AG04450 (cell line): Measurements from ENCODE around the gene SLC2A9. TPM values are rescaled to one million over a fixed set of nuclear protein-coding genes. Genes with fewer than 3 reads are reported as not detected.
"Not testable (repeated sequence)": the region's sequence is repeated elsewhere in the genome, so short reads cannot be mapped to it uniquely, and the experiment has no call there.

Experiments used
- CTCF ChIA-PET: fragments of 300-600, 350-600 bp; formaldehyde crosslinking; extraction: SDS; loops from one replicate; lab custom pipeline; 2022; ENCODE audit warnings: antibody characterized with exemption, inconsistent platforms; lab: Charles Lee
- POLR2A ChIA-PET: fragments of 350-600 bp; formaldehyde crosslinking; extraction: SDS; loops from one replicate; lab custom pipeline; 2021; ENCODE audit warnings: antibody characterized with exemption, inconsistent platforms; lab: Yijun Ruan, JAX
- DNase-seq: peaks from one replicate; pipeline ENCODE4 v3.0.0-alpha.2; 2011; ENCODE audit warnings: low read depth, low spot score
- H3K27ac ChIP-seq: one replicate; pipeline ENCODE4 v1.5.1; 2012; ENCODE audit warnings: low read depth, low read length, control low read depth
- H3K27me3 ChIP-seq: one replicate; pipeline ENCODE4 v1.6.0; 2012; ENCODE audit warnings: low read length; ENCODE audit not compliant: control insufficient read depth, insufficient read depth
- H3K4me3 ChIP-seq: 2 replicates; pipeline ENCODE4 v1.5.1; 2011; ENCODE audit warnings: mild to moderate bottlenecking, low read depth, low read length, control low read depth
- H3K9me3 ChIP-seq: 2 replicates; pipeline ENCODE4 v1.5.1; 2012; ENCODE audit warnings: low read length; ENCODE audit not compliant: control insufficient read depth, insufficient read depth
- CTCF ChIP-seq: IDR thresholded peaks from 2 replicates; pipeline ENCODE4 v1.5.1; 2011; ENCODE audit warnings: low read depth, low read length, control low read depth, inconsistent platforms
- polyA plus RNA-seq: library from polyadenylated mRNA; depleted of rRNA; stranded (reverse); fragments of >200 nt; gene quantifications from 2 replicates; pipeline ENCODE4 v1.2.3, GENCODE V29; 2011

SLC2A9 gene
- polyA plus RNA-seq, 1 experiment = 2.4 TPM

- CTCF ChIA-PET = no interaction called here
- no peaks in the 10 kb centered on the region for H3K9me3 ChIP-seq
- H3K4me3 ChIP-seq = no peak overlapping the region
- POLR2A ChIA-PET = no interaction called here
- H3K27ac ChIP-seq = no peak overlapping the region
- no peak for TF ChIP-seq CTCF
- DNase-seq = no peak
- no peaks in the 10 kb centered on the region for H3K27me3 ChIP-seq
These were observed 120.0 kb downstream of the SLC2A9 start for GRCh38 chr4:9901257-9901656.

- H3K4me3 ChIP-seq, DNase-seq, H3K9me3 ChIP-seq, H3K27me3 ChIP-seq, H3K27ac ChIP-seq, POLR2A ChIA-PET: not testable (repeated sequence)
- CTCF ChIA-PET = interaction anchor here (0.6 kb wide), 1 partner anchor 162 kb away, joined by 3 read pairs; no protein-coding TSS in a partner anchor
These were observed 120.7 kb downstream of the SLC2A9 start for GRCh38 chr4:9900633-9901032.

GRCh38 chr4:9899306-9900055 lies 121.8 kb downstream of the SLC2A9 start:
- Histone ChIP-seq H3K27me3 (no peaks in the 10 kb centered on the region), H3K4me3 (no peak overlapping the region), H3K9me3 (no peaks in the 10 kb centered on the region), H3K27ac (no peak overlapping the region)
- DNase-seq = no peak
- ChIA-PET POLR2A (no interaction called here), CTCF (no interaction called here)
- TF ChIP-seq CTCF = no peak

GRCh38 chr4:9898596-9899305 lies 122.5 kb downstream of the SLC2A9 start:
- Histone ChIP-seq H3K27ac (no peak overlapping the region), H3K27me3 (no peaks in the 10 kb centered on the region), H3K4me3 (no peak overlapping the region), H3K9me3 (no peaks in the 10 kb centered on the region)
- no peak for DNase-seq
- ChIA-PET CTCF (no interaction called here), POLR2A (no interaction called here)
- TF ChIP-seq CTCF = no peak

GRCh38 chr4:9895333-9895705 lies 126.0 kb downstream of the SLC2A9 start:
- no peak for TF ChIP-seq CTCF
- CTCF ChIA-PET = no interaction called here
- H3K9me3 ChIP-seq = peaks cover 9% of the 10 kb centered on the region
- POLR2A ChIA-PET = no interaction called here
- no peak overlapping the region for H3K4me3 ChIP-seq
- DNase-seq = no peak
- no peak overlapping the region for H3K27ac ChIP-seq
- no peaks in the 10 kb centered on the region for H3K27me3 ChIP-seq
